Ramos (cell line): ENCODE results near the gene ZNF700.
"Not testable (repeated sequence)": the region's sequence is repeated elsewhere in the genome, so short reads cannot be mapped to it uniquely, and the experiment has no call there.

ENCODE experiments used
- in situ Hi-C: fragments of 300-500 bp; cut with MboI; formaldehyde crosslinking; loops from one replicate; pipeline ENCODE4 v1.14.3; 2022; ENCODE audit warnings: low sequenced_read_pairs; ENCODE audit not compliant: unreplicated experiment

The ZNF700 gene

GRCh38 chr19:11984986-11985385, 60.1 kb downstream of the ZNF700 start:
- in situ Hi-C loops = no loop called here

DNA sequence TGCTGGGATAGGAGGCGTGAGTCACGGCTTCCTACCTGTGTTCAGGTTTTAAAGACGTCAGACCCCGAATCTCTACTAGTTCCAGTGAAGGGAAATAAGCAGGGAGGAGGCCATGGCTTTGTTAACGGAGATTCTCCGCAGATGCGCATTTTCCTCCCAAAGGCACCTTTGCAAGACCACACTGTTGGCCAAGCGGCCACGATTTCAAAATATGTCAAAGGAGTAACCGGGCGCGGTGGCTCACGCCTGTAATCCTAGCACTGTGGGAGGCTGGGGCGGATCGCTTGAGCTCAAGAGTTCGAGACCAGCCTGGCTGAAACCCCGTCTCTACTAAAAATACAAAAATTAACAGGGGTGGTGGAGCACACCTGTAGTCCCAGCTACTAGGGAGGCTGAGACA, 61.8 kb downstream of the ZNF700 start:
- in situ Hi-C loops = no loop called here

DNA sequence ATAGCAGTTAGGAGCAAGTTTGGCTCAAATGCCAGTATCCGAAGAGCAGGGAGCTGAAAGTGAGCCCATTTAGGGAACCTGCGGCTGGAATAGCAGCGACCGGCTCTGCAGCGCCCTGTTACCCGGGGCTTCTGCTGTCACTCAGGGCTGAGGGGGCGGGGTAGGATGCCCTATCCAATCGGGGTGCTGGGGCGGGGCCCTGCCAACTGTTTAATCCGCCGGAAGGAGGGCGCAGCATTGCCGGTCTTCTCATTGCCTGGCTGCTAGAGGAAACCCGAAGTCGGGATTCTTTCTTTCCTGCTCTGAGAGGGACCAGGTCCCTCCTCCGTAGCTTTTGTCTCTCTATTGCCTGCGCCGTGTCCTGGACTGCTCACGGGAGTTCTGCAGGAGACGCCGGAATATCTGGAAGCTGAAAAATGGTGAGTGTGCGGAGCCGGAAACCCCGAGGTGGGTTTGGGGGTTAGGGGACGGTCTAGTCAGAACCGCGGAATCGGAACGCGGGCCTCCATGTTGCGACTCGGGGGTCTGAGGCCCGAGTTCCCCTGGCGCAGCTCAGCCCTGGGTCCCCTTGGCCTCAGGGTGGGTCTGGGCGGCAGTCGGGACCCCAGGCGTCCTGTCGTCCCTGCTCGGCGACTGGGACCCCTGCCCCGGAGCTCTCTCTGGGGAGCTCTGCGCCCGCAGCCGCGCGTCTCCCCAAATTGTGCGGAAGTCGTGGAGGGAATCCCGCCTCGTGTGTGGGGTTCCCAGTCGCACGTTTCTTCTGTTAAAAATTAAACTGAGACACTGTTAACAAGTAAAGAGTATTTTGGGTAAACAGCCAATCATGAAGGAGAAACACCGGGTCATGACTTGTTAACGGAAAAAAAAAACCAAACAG, 62.7 kb downstream of the ZNF700 start:
- in situ Hi-C loops = no loop called here

- in situ Hi-C loops = no loop called here
These were observed 64.2 kb downstream of the ZNF700 start for GRCh38 chr19:11989112-11989456.

DNA sequence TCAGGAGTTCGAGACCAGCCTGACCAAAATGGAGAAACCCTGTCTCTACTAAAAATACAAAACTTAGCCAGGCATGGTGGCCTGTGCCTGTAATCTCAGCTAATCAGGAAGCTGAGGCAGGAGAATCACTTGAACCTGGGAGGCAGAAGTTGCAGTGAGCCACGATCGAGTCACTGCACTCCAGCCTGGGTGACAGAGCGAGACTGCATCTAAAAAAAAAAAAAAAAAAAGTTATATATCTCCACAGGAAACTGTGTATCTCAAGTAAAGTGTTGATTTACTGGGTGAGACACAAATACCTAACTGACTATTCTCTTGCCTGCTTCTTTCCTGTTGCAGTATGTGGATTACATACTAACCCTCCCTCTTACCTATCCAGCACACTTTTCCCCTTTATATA, 67.0 kb downstream of the ZNF700 start:
- in situ Hi-C loops = not testable (repeated sequence)

GRCh38 chr19:11995174-11995573, 70.3 kb downstream of the ZNF700 start:
- in situ Hi-C loops = no loop called here
